DND-41 (cell line): ENCODE data around the gene P2RX4.

ENCODE experiments used
- ATAC-seq: fragments of 200-7000 bp; cut with Tn5 transposase; 3 replicates; pipeline ENCODE4 v1.9.1; 2021; ENCODE audit warnings: low read depth; ENCODE audit not compliant: insufficient read depth
- DNase-seq: peaks from one replicate; pipeline ENCODE4 v3.0.0-alpha.2; 2020
- H2AFZ ChIP-seq: 2 replicates; pipeline ENCODE4 v1.6.0; 2012; ENCODE audit warnings: low read depth, low read length
- H3K27ac ChIP-seq: 2 replicates; pipeline ENCODE4 v1.5.1; 2012; ENCODE audit warnings: low read length, inconsistent platforms
- H3K27me3 ChIP-seq: fragments of 200-600 bp; sonication (generic); 2 replicates; pipeline ENCODE4 v1.6.0; 2012; ENCODE audit warnings: low read length, mild to moderate bottlenecking, inconsistent platforms; ENCODE audit not compliant: insufficient read depth, poor library complexity
- H3K36me3 ChIP-seq: 2 replicates; pipeline ENCODE4 v1.5.1; 2012; ENCODE audit warnings: low read length, inconsistent platforms; ENCODE audit not compliant: insufficient read depth
- H3K4me1 ChIP-seq: 2 replicates; pipeline ENCODE4 v1.5.1; 2012; ENCODE audit warnings: mild to moderate bottlenecking, low read length; ENCODE audit not compliant: insufficient read depth
- H3K4me2 ChIP-seq: 2 replicates; pipeline ENCODE4 v1.6.0; 2012; ENCODE audit warnings: mild to moderate bottlenecking, moderate library complexity, low read length, inconsistent platforms; ENCODE audit not compliant: insufficient read depth
- H3K4me3 ChIP-seq, 2 experiments: fragments of 200-600 bp in 1 of 2; shearing (Covaris generic) in 1 of 2; 2 replicates each; pipeline ENCODE4 v1.5.1; 2012 to 2016; ENCODE audit warnings: inconsistent platforms in 2 of 2, low read length in 2 of 2, mild to moderate bottlenecking in 2 of 2, low read depth in 1 of 2, moderate library complexity in 1 of 2
- H3K79me2 ChIP-seq: 2 replicates; pipeline ENCODE4 v1.6.0; 2012; ENCODE audit warnings: low read length, inconsistent platforms; ENCODE audit not compliant: insufficient read depth
- H3K9ac ChIP-seq: 2 replicates; pipeline ENCODE4 v1.6.0; 2012; ENCODE audit warnings: low read depth, mild to moderate bottlenecking, inconsistent platforms, low read length, moderate library complexity
- H3K9me3 ChIP-seq: 2 replicates; pipeline ENCODE4 v1.5.1; 2012; ENCODE audit warnings: low read length, moderate library complexity, mild to moderate bottlenecking, inconsistent platforms; ENCODE audit not compliant: insufficient read depth, severe bottlenecking
- H4K20me1 ChIP-seq: 2 replicates; pipeline ENCODE4 v1.6.0; 2012; ENCODE audit warnings: low read length; ENCODE audit not compliant: insufficient read depth
- EZH2 ChIP-seq: IDR thresholded peaks from 3 replicates; pipeline ENCODE4 v1.6.1; 2012; ENCODE audit warnings: borderline replicate concordance, low read depth, mild to moderate bottlenecking, moderate library complexity, low read length, inconsistent platforms; ENCODE audit not compliant: severe bottlenecking
- TF ChIP-seq, protein P1 (sequence below): IDR thresholded peaks from 2 replicates; pipeline ENCODE4 v1.5.1; 2012; ENCODE audit warnings: borderline replicate concordance, low read length, moderate library complexity, mild to moderate bottlenecking; ENCODE audit not compliant: poor library complexity, severe bottlenecking; ENCODE audit errors: extremely low read depth

P2RX4 gene

DNA sequence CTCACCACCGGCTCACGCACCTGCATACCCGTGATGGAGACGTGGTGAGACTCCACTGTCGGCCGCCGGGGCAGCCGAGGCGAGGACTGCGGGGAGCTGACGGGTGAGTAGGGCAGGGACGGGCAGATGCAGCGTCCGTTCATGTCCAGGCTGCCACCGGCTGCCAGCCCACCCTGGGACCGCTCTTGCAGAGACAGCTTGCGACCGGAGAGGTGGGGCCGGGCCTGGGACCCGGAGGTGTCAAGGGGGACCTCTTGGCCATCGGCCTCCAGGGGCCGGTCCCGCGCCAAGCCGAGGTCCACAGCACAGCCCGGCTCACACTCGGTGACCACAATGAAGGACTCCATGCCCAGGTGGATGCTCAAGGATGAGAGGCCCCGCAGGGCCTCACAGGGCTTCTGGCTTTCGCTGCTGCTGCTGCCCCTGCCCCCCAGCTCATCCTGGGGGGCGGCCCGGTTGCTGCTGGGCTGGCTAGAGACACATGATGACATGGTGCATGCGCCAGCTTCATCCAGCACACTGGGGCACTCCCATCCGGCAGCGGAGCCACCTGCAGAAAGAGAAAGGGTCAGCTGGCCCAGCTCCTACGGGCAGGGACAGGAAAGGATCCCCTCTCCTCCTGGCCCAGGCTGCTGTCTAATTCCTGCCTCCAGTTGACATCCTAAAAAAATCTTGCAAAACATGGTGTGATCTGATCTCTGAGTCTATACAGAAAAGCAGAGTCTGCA lies 64.3 kb downstream of the P2RX4 start:
- Histone ChIP-seq H3K36me3 (peaks cover 42% of the 10 kb centered on the region), H3K4me1 (no peaks in the 10 kb centered on the region), H3K9me3 (no peaks in the 10 kb centered on the region), H3K4me2 (no peak overlapping the region), H3K27ac (no peak overlapping the region), H3K9ac (no peak overlapping the region), H3K4me3 (no peak overlapping the region), H3K27me3 (no peaks in the 10 kb centered on the region), H3K79me2 (peaks cover 5% of the 10 kb centered on the region; the same call in 1 of the 2 replicates), H2AFZ (no peak overlapping the region), H4K20me1 (peaks cover 8% of the 10 kb centered on the region)
- no peak for TF ChIP-seq EZH2
- TF ChIP-seq, protein P1, sequence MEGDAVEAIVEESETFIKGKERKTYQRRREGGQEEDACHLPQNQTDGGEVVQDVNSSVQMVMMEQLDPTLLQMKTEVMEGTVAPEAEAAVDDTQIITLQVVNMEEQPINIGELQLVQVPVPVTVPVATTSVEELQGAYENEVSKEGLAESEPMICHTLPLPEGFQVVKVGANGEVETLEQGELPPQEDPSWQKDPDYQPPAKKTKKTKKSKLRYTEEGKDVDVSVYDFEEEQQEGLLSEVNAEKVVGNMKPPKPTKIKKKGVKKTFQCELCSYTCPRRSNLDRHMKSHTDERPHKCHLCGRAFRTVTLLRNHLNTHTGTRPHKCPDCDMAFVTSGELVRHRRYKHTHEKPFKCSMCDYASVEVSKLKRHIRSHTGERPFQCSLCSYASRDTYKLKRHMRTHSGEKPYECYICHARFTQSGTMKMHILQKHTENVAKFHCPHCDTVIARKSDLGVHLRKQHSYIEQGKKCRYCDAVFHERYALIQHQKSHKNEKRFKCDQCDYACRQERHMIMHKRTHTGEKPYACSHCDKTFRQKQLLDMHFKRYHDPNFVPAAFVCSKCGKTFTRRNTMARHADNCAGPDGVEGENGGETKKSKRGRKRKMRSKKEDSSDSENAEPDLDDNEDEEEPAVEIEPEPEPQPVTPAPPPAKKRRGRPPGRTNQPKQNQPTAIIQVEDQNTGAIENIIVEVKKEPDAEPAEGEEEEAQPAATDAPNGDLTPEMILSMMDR, result no peak
- no peak for DNase-seq
- no peak for ATAC-seq

DNA sequence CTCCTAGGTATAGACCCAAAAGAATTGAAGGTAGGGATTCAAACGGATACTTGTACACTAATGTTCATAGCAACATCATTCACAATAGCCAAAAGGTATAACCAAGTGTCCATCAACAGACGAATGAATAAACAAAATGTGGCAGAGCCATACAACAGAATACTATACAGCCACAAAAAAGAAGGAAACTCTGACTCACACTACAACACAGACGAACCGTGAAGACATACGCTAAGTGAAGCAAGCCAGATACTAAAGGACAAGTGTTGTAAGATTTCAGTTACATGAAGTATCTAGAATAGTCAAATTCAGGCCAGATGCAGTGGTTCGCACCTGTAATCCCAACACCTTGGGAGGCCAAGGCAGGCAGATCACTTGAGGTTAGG lies 67.4 kb downstream of the P2RX4 start:
- DNase-seq, result no peak

DNA sequence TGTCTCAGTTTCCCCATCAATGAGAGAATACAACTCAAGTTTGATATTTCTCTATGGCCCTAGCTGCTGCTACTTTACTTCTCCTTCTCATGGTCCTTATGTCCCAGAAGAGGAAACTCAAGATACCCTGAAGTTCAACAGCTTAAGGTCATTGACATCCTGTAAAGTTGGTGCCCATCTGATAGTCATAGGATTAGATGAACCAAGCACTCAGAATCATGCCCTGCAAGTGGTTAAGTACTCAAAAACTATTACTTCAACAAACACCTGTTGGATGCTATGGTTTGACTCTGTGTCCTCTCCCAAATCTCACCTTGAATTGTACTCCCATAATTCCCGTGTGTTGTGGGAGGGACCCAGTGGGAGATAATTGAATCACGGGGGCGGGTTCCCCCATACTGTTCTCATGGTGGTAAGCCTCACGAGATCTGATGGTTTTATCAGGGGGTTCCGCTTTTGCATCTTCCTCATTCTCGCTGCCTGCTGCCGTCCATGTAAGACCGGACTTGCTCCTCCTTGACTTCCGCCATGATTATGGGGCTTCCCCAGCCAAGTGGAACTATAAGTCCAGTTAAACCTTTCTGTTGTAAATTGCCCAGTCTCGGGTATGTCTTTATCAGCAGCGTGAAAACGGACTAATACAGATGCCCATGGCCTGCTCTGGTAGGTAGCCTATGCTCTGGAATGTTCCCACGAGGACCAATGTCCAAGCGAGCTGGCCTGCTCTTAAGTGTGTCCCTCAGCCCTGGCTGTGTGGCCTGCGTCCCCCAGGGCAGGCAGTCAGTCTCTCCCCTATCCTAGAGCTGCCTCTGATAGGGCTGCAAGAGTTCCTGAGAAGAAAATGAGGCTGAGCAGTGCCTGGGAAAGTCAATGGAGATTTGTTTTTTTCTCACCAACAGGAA lies 68.5 kb downstream of the P2RX4 start:
- Histone ChIP-seq H3K9ac (no peak overlapping the region), H3K36me3 (peaks cover 20% of the 10 kb centered on the region), H3K4me2 (no peak overlapping the region), H3K4me3 (no peak overlapping the region), H3K4me1 (no peaks in the 10 kb centered on the region), H3K27me3 (no peaks in the 10 kb centered on the region), H3K79me2 (peaks cover 7% of the 10 kb centered on the region; the same call in 1 of the 2 replicates), H3K27ac (no peak overlapping the region), H4K20me1 (peaks cover 11% of the 10 kb centered on the region), H3K9me3 (no peaks in the 10 kb centered on the region), H2AFZ (no peak overlapping the region)
- TF ChIP-seq EZH2, result no peak
- TF ChIP-seq, protein P1, result no peak
- ATAC-seq (no peak), DNase-seq (no peak)

More for the DNA sequence above, 67.4 kb downstream of the P2RX4 start:
- Histone ChIP-seq H3K27ac (no peak overlapping the region), H3K9ac (no peak overlapping the region), H3K4me2 (no peak overlapping the region), H4K20me1 (peaks cover 8% of the 10 kb centered on the region), H3K9me3 (no peaks in the 10 kb centered on the region), H3K27me3 (no peaks in the 10 kb centered on the region), H3K4me1 (no peaks in the 10 kb centered on the region), H3K79me2 (peaks cover 9% of the 10 kb centered on the region; the same call in 1 of the 2 replicates), H2AFZ (no peak overlapping the region), H3K4me3 (no peak overlapping the region), H3K36me3 (peaks cover 25% of the 10 kb centered on the region)
- TF ChIP-seq EZH2, result no peak
- TF ChIP-seq, protein P1, result no peak
- ATAC-seq, result no peak
